GM23338 (cell line): ENCODE data around the gene THADA. TPM values are rescaled to one million over a fixed set of nuclear protein-coding genes. Genes with fewer than 3 reads are reported as not detected.

Experiments
- ATAC-seq: fragments of 200-7000 bp; cut with Tn5 transposase; 3 replicates; pipeline ENCODE4 v1.9.1; 2020
- DNase-seq: peaks from one replicate; pipeline ENCODE4 v3.0.0-alpha.2; 2015; ENCODE audit warnings: low spot score
- H2AFZ ChIP-seq: fragments of 200-600 bp; sonication (generic); 2 replicates; pipeline ENCODE4 v1.8.0; 2016; ENCODE audit warnings: antibody characterized with exemption, mild to moderate bottlenecking, moderate library complexity
- H3F3A ChIP-seq: fragments of 200-600 bp; sonication (generic); replicated peaks from 2 replicates; pipeline ENCODE4 v1.8.0; 2017; ENCODE audit warnings: antibody characterized with exemption, mixed run types, low read depth
- H3K27ac ChIP-seq: fragments of 200-600 bp; sonication (generic); 2 replicates; pipeline ENCODE4 v1.6.1; 2016; ENCODE audit warnings: low read depth
- H3K27me3 ChIP-seq: fragments of 200-600 bp; sonication (generic); 2 replicates; pipeline ENCODE4 v1.8.0; 2016; ENCODE audit warnings: mild to moderate bottlenecking, mixed run types, moderate library complexity; ENCODE audit not compliant: insufficient read depth
- H3K36me3 ChIP-seq: fragments of 200-600 bp; sonication (generic); 2 replicates; pipeline ENCODE4 v1.8.0; 2016; ENCODE audit warnings: mild to moderate bottlenecking; ENCODE audit not compliant: insufficient read depth
- H3K4me1 ChIP-seq: fragments of 200-600 bp; sonication (generic); 2 replicates; pipeline ENCODE4 v1.8.0; 2016; ENCODE audit warnings: mild to moderate bottlenecking, moderate library complexity; ENCODE audit not compliant: insufficient read depth
- H3K4me2 ChIP-seq: fragments of 200-600 bp; sonication (generic); 2 replicates; pipeline ENCODE4 v1.7.1; 2017; ENCODE audit warnings: mixed run types
- H3K4me3 ChIP-seq: fragments of 200-600 bp; sonication (generic); 2 replicates; pipeline ENCODE4 v1.6.1; 2016; ENCODE audit warnings: mixed run types
- H3K79me2 ChIP-seq: fragments of 200-600 bp; sonication (generic); replicated peaks from 2 replicates; pipeline ENCODE4 v1.8.0; 2017; ENCODE audit warnings: mild to moderate bottlenecking; ENCODE audit not compliant: insufficient read depth
- H3K9me2 ChIP-seq: fragments of 200-600 bp; sonication (generic); 2 replicates; pipeline ENCODE4 v1.8.0; 2017; ENCODE audit not compliant: insufficient read depth
- H4K20me1 ChIP-seq: fragments of 200-600 bp; sonication (generic); replicated peaks from 2 replicates; pipeline ENCODE4 v1.8.0; 2017; ENCODE audit warnings: mild to moderate bottlenecking; ENCODE audit not compliant: insufficient read depth
- H3K27ac Mint-ChIP-seq: 2 replicates; pipeline ENCODE4 v1.8.0; 2020; ENCODE audit warnings: inconsistent platforms, mild to moderate bottlenecking, moderate library complexity, mixed read lengths
- H3K27me3 Mint-ChIP-seq: 3 replicates; pipeline ENCODE4 v1.8.0; 2022; ENCODE audit warnings: low read depth, mild to moderate bottlenecking, moderate library complexity, mixed read lengths, inconsistent platforms; ENCODE audit not compliant: insufficient read depth, poor library complexity
- H3K36me3 Mint-ChIP-seq: 3 replicates; pipeline ENCODE4 v1.8.0; 2021; ENCODE audit warnings: low read depth, mild to moderate bottlenecking, inconsistent platforms, moderate library complexity, mixed read lengths
- H3K4me1 Mint-ChIP-seq: 3 replicates; pipeline ENCODE4 v1.8.0; 2020; ENCODE audit warnings: mild to moderate bottlenecking, inconsistent platforms, mixed read lengths
- H3K4me3 Mint-ChIP-seq: 3 replicates; pipeline ENCODE4 v1.8.0; 2021; ENCODE audit warnings: moderate library complexity, mild to moderate bottlenecking, inconsistent platforms, mixed read lengths
- H3K9me3 Mint-ChIP-seq: 3 replicates; pipeline ENCODE4 v1.8.0; 2020; ENCODE audit warnings: moderate library complexity, mild to moderate bottlenecking, inconsistent platforms, mixed read lengths
- CREB1 ChIP-seq: fragments of 250-450 bp; sonication (Bioruptor Pico); IDR thresholded peaks from 2 replicates; pipeline ENCODE4 v1.5.0; 2020; ENCODE audit warnings: low read depth, mild to moderate bottlenecking, moderate library complexity
- CTCF ChIP-seq, 2 experiments: fragments of 200-600 bp in 1 of 2; sonication (generic) in 1 of 2; conservative IDR thresholded peaks; 2 replicates each; pipeline versions ENCODE4 v1.5.1 to v1.6.1; 2016 to 2017; ENCODE audit warnings: antibody characterized with exemption in 2 of 2, low read depth in 2 of 2, mild to moderate bottlenecking in 2 of 2, moderate library complexity in 1 of 2
- ETS1 ChIP-seq: IDR thresholded peaks from 2 replicates; pipeline ENCODE4 v1.6.1; 2016; ENCODE audit warnings: antibody characterized with exemption
- EZH2 ChIP-seq: fragments of 200-600 bp; sonication (generic); IDR thresholded peaks from one replicate; pipeline ENCODE4 v1.8.0; 2017; ENCODE audit warnings: antibody characterized with exemption, mild to moderate bottlenecking, low read depth; ENCODE audit not compliant: unreplicated experiment
- EZH2phosphoT487 ChIP-seq: fragments of 200-600 bp; sonication (generic); IDR thresholded peaks from one replicate; pipeline ENCODE4 v1.8.1; 2018; ENCODE audit warnings: antibody characterized with exemption; ENCODE audit not compliant: unreplicated experiment
- JUNB ChIP-seq: IDR thresholded peaks from one replicate; pipeline ENCODE4 v1.6.1; 2016; ENCODE audit warnings: antibody characterized with exemption; ENCODE audit not compliant: unreplicated experiment
- NANOG ChIP-seq: IDR thresholded peaks from 2 replicates; pipeline ENCODE4 v1.6.1; 2016; ENCODE audit warnings: antibody characterized with exemption, borderline replicate concordance
- POLR2AphosphoS5 ChIP-seq: IDR thresholded peaks from 2 replicates; pipeline ENCODE4 v1.6.1; 2016; ENCODE audit warnings: antibody characterized with exemption, low read depth
- REST ChIP-seq: IDR thresholded peaks from one replicate; pipeline ENCODE4 v1.6.1; 2018; ENCODE audit warnings: antibody characterized with exemption; ENCODE audit not compliant: unreplicated experiment
- STAT1 ChIP-seq: IDR thresholded peaks from one replicate; pipeline ENCODE4 v1.6.1; 2016; ENCODE audit warnings: antibody characterized with exemption; ENCODE audit not compliant: unreplicated experiment
- ZNF114 ChIP-seq: fragments of 250-450 bp; sonication (Bioruptor Pico); IDR thresholded peaks from 2 replicates; pipeline ENCODE4 v1.5.0; 2020; ENCODE audit warnings: mild to moderate bottlenecking, moderate library complexity
- ZNF331 ChIP-seq: fragments of 250-450 bp; sonication (Bioruptor Pico); IDR thresholded peaks from 2 replicates; pipeline ENCODE4 v1.5.0; 2020; ENCODE audit warnings: low read depth, mild to moderate bottlenecking, moderate library complexity
- ZNF462 ChIP-seq: fragments of 250-450 bp; sonication (Bioruptor Pico); IDR thresholded peaks from 2 replicates; pipeline ENCODE4 v1.5.0; 2020; ENCODE audit warnings: mild to moderate bottlenecking, moderate library complexity
- polyA plus RNA-seq: library from polyadenylated mRNA; unstranded; fragments of >200 nt; fragmentation: Nextera tagmentation; extraction: Ambion mirVana; gene quantifications from 2 replicates; pipeline ENCODE4 v1.2.1, GENCODE V29; 2016
- total RNA-seq: library from RNA; depleted of rRNA; stranded (reverse); fragments of >200 nt; shearing (Covaris generic); gene quantifications from 2 replicates; pipeline ENCODE4 v1.2.3, GENCODE V29; 2014

THADA gene
- total and polyA plus RNA-seq, 2 experiments from 2014 or later = 17.0 to 30.7 TPM

- Mint-ChIP-seq H3K27ac (no peak overlapping the region), H3K9me3 (no peaks in the 10 kb centered on the region), H3K4me1 (peaks cover 9% of the 10 kb centered on the region), H3K36me3 (no peaks in the 10 kb centered on the region), H3K4me3 (no peak overlapping the region), H3K27me3 (peaks cover 2% of the 10 kb centered on the region)
- Histone ChIP-seq H3K27me3 (no peaks in the 10 kb centered on the region), H3K4me3 (no peak overlapping the region), H3K36me3 (0 out of 2 replicates have a peak, but pooled peaks cover 3% of the 10 kb centered on the region), H3F3A (no peaks in the 10 kb centered on the region), H3K79me2 (no peaks in the 10 kb centered on the region), H3K4me1 (peaks cover 14% of the 10 kb centered on the region; the same call in 1 of the 2 replicates), H3K9me2 (no peaks in the 10 kb centered on the region), H2AFZ (no peak overlapping the region), H3K27ac (no peak overlapping the region), H3K4me2 (no peak overlapping the region), H4K20me1 (no peaks in the 10 kb centered on the region)
- DNase-seq (no peak), ATAC-seq (no peak)
- TF ChIP-seq POLR2AphosphoS5 (no peak), NANOG (no peak), ETS1 (no peak), ZNF462 (CRISPR knock-in tag) (no peak), STAT1 (no peak), CTCF (conservative IDR thresholded peaks at IDR 0.05; ENCODE audit: low read depth in 2 of 2) (no peak), ZNF331 (no peak), ZNF114 (CRISPR knock-in tag) (no peak), EZH2phosphoT487 (no peak), EZH2 (no peak), CREB1 (CRISPR knock-in tag) (no peak), JUNB (no peak), REST (no peak)
These were observed 181.2 kb downstream of the THADA start for GRCh38 chr2:43414586-43415135.
